H9 (cell line): Measurements from ENCODE around the gene FKRP. TPM values are rescaled to one million over a fixed set of nuclear protein-coding genes. Genes with fewer than 3 reads are reported as not detected.

Source experiments
- DNase-seq: peaks from one replicate; pipeline ENCODE4 v3.0.0-alpha.2; 2017
- H2AFZ ChIP-seq: one replicate; pipeline ENCODE4 v1.6.1; 2013; ENCODE audit warnings: mild to moderate bottlenecking, low read length, control low read depth, moderate library complexity
- H2AK5ac ChIP-seq: 2 replicates; pipeline ENCODE4 v1.6.1; 2013; ENCODE audit warnings: low read length, control low read depth, mixed read lengths; ENCODE audit not compliant: insufficient read length
- H2BK120ac ChIP-seq: one replicate; pipeline ENCODE4 v1.6.1; 2013; ENCODE audit warnings: low read depth, mild to moderate bottlenecking, low read length, control low read depth, inconsistent platforms; ENCODE audit not compliant: poor library complexity, severe bottlenecking
- H2BK12ac ChIP-seq: 2 replicates; pipeline ENCODE4 v1.6.1; 2013; ENCODE audit warnings: low read length, control low read depth, mixed read lengths, low read depth; ENCODE audit not compliant: insufficient read length
- H2BK15ac ChIP-seq: 2 replicates; pipeline ENCODE4 v1.6.1; 2013; ENCODE audit warnings: low read depth, low read length, control low read depth
- H2BK20ac ChIP-seq: one replicate; pipeline ENCODE4 v1.6.1; 2013; ENCODE audit warnings: low read depth, mild to moderate bottlenecking, low read length, control low read depth, inconsistent platforms; ENCODE audit not compliant: poor library complexity, severe bottlenecking
- H2BK5ac ChIP-seq: 2 replicates; pipeline ENCODE4 v1.6.1; 2013; ENCODE audit warnings: low read length, control low read depth, mixed read lengths; ENCODE audit not compliant: insufficient read length
- H3K14ac ChIP-seq: 2 replicates; pipeline ENCODE4 v1.6.1; 2013; ENCODE audit warnings: low read length, control low read depth; ENCODE audit not compliant: insufficient read depth
- H3K18ac ChIP-seq: 2 replicates; pipeline ENCODE4 v1.6.1; 2013; ENCODE audit warnings: low read depth, mild to moderate bottlenecking, mixed read lengths, low read length, control low read depth; ENCODE audit not compliant: insufficient read length
- H3K23ac ChIP-seq: 2 replicates; pipeline ENCODE4 v1.6.1; 2013; ENCODE audit warnings: low read length, control low read depth, mixed read lengths, low read depth; ENCODE audit not compliant: insufficient read length
- H3K23me2 ChIP-seq: 2 replicates; pipeline ENCODE4 v1.6.1; 2013; ENCODE audit warnings: low read depth, mild to moderate bottlenecking, mixed read lengths, low read length, control low read depth; ENCODE audit not compliant: insufficient read length, poor library complexity, severe bottlenecking
- H3K27ac ChIP-seq: 2 replicates; pipeline ENCODE4 v1.5.1; 2013; ENCODE audit warnings: low read length, control low read depth, mixed read lengths, low read depth; ENCODE audit not compliant: insufficient read length
- H3K27me3 ChIP-seq: 2 replicates; pipeline ENCODE4 v1.6.1; 2013; ENCODE audit warnings: low read length, control low read depth, inconsistent platforms; ENCODE audit not compliant: insufficient read depth
- H3K4ac ChIP-seq: 2 replicates; pipeline ENCODE4 v1.6.1; 2013; ENCODE audit warnings: low read depth, mild to moderate bottlenecking, control low read depth, inconsistent platforms, low read length, moderate library complexity
- H3K4me1 ChIP-seq: 2 replicates; pipeline ENCODE4 v1.6.1; 2013; ENCODE audit warnings: low read length, control low read depth, inconsistent platforms; ENCODE audit not compliant: insufficient read depth
- H3K4me2 ChIP-seq: 2 replicates; pipeline ENCODE4 v1.6.1; 2013; ENCODE audit warnings: low read length, control low read depth, mixed read lengths; ENCODE audit not compliant: insufficient read length, insufficient read depth
- H3K56ac ChIP-seq: 2 replicates; pipeline ENCODE4 v1.6.1; 2013; ENCODE audit warnings: low read depth, mild to moderate bottlenecking, mixed read lengths, low read length, control low read depth; ENCODE audit not compliant: insufficient read length
- H3K79me1 ChIP-seq: 2 replicates; pipeline ENCODE4 v1.6.1; 2013; ENCODE audit warnings: low read depth, mild to moderate bottlenecking, moderate library complexity, low read length, control low read depth, inconsistent platforms; ENCODE audit not compliant: insufficient read depth, poor library complexity, severe bottlenecking
- H3K79me2 ChIP-seq: 2 replicates; pipeline ENCODE4 v1.6.1; 2013; ENCODE audit warnings: low read length, control low read depth, inconsistent platforms; ENCODE audit not compliant: insufficient read depth
- H3K9ac ChIP-seq: 2 replicates; pipeline ENCODE4 v1.6.1; 2013; ENCODE audit warnings: low read length, control low read depth, mixed read lengths; ENCODE audit not compliant: insufficient read length; ENCODE audit errors: extremely low read depth
- H3K9me3 ChIP-seq: one replicate; pipeline ENCODE4 v1.6.1; 2013; ENCODE audit warnings: low read depth, low read length, inconsistent platforms; ENCODE audit not compliant: control insufficient read depth
- H3T11ph ChIP-seq: one replicate; pipeline ENCODE4 v1.6.1; 2013; ENCODE audit warnings: mild to moderate bottlenecking, low read length, control low read depth, inconsistent platforms
- H4K20me1 ChIP-seq: one replicate; pipeline ENCODE4 v1.6.1; 2013; ENCODE audit not compliant: control insufficient read depth, insufficient read length, insufficient read depth
- H4K5ac ChIP-seq: 2 replicates; pipeline ENCODE4 v1.6.1; 2013; ENCODE audit warnings: low read depth, mild to moderate bottlenecking, mixed read lengths, low read length, control low read depth; ENCODE audit not compliant: insufficient read length
- H4K8ac ChIP-seq: replicated peaks from 2 replicates; pipeline ENCODE4 v1.6.1; 2013; ENCODE audit warnings: low read length, control low read depth, mixed read lengths, low read depth; ENCODE audit not compliant: insufficient read length
- H4K91ac ChIP-seq: 2 replicates; pipeline ENCODE4 v1.6.1; 2013; ENCODE audit warnings: low read depth, mild to moderate bottlenecking, moderate library complexity, mixed read lengths, low read length, control low read depth; ENCODE audit not compliant: insufficient read length
- H3K27ac Mint-ChIP-seq, 3 experiments: 2 replicates in 2 of 3; 3 replicates in 1 of 3; pipeline ENCODE4 v1.8.0; 2020 to 2021; ENCODE audit warnings: mixed read lengths in 3 of 3, mild to moderate bottlenecking in 1 of 3, moderate library complexity in 1 of 3
- H3K27me3 Mint-ChIP-seq: 2 replicates; pipeline ENCODE4 v1.8.0; 2021; ENCODE audit warnings: low read depth, mild to moderate bottlenecking, moderate library complexity, mixed read lengths
- H3K36me3 Mint-ChIP-seq, 3 experiments: 2 replicates in 2 of 3; 3 replicates in 1 of 3; pipeline ENCODE4 v1.8.0; 2020 to 2021; ENCODE audit warnings: low read depth in 3 of 3, mixed read lengths in 3 of 3; ENCODE audit not compliant: insufficient read depth in 1 of 3
- H3K4me1 Mint-ChIP-seq, 2 experiments: 2 replicates each; pipeline ENCODE4 v1.8.0; 2020; ENCODE audit warnings: mixed read lengths in 2 of 2
- H3K4me3 Mint-ChIP-seq, 2 experiments: 2 replicates in 1 of 2; 3 replicates in 1 of 2; pipeline ENCODE4 v1.8.0; 2020 to 2021; ENCODE audit warnings: mild to moderate bottlenecking in 2 of 2, mixed read lengths in 2 of 2, moderate library complexity in 1 of 2
- H3K9me3 Mint-ChIP-seq, 2 experiments: 2 replicates in 1 of 2; 3 replicates in 1 of 2; pipeline ENCODE4 v1.8.0; 2020; ENCODE audit warnings: mild to moderate bottlenecking in 2 of 2, mixed read lengths in 2 of 2, moderate library complexity in 1 of 2
- WGBS: extraction: QIAGEN DNeasy Blood & Tissue Kit; methylation state at CpG from one replicate; pipeline ENCODE4 v1.1.7; 2013; ENCODE audit warnings: missing lambda C conversion rate, low lambda C conversion rate, mixed read lengths; ENCODE audit not compliant: insufficient read length; ENCODE audit errors: extremely low coverage; 5-methylcytosine and 5-hydroxymethylcytosine counted together
- total RNA-seq: library from RNA; stranded (reverse); gene quantifications from 2 replicates; pipeline ENCODE4 v1.2.1, GENCODE V29; 2021
- TF ChIP-seq, protein P1 (sequence below): fragments of 200-600 bp; sonication (generic); conservative IDR thresholded peaks from 3 replicates; pipeline ENCODE4 v1.8.0; 2021; ENCODE audit warnings: antibody characterized with exemption, mild to moderate bottlenecking

Gene FKRP
- total RNA-seq, 1 experiment from 2014 or later: 42.2 TPM

DNA sequence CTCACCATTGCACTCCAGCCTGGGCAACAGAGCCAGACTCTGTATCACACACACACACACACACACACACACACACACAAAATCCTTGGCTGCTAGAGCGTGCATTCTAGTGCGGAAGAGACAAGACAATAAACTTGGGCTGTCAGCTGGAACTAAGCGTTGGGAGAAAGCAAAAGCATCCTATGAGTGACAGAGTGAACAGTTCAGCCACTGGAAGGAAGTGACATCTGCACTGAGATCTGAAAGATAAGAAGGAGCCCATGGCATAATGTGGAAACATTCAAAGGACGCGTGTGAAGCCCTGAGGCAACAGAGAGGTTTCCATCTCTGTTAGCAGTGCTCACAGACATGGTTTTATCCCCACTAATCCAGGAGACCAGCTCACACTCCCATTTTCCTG, 46.1 kb downstream of the FKRP start:
- Histone ChIP-seq H3K9ac (no peak overlapping the region), H3K4me1 (no peaks in the 10 kb centered on the region; the same call in 1 of the 2 replicates), H4K20me1 (no peaks in the 10 kb centered on the region), H3K56ac (no peak overlapping the region), H3K79me2 (peaks cover 8% of the 10 kb centered on the region; the same call in 1 of the 2 replicates), H4K8ac (no peak overlapping the region), H3K18ac (no peak overlapping the region), H2BK120ac (no peak overlapping the region), H3K79me1 (no peaks in the 10 kb centered on the region), H2BK12ac (no peak overlapping the region), H2BK20ac (no peak overlapping the region), H3K4me2 (no peak overlapping the region), H4K5ac (no peak overlapping the region), H3K9me3 (no peaks in the 10 kb centered on the region), H3K23me2 (peaks cover 3% of the 10 kb centered on the region), H4K91ac (no peak overlapping the region), H3K4ac (no peak overlapping the region), H2BK15ac (no peak overlapping the region), H3K23ac (no peak overlapping the region), H3T11ph (no peak overlapping the region), H2AK5ac (no peak overlapping the region), H2AFZ (no peak overlapping the region), H2BK5ac (no peak overlapping the region), H3K27ac (no peak overlapping the region), H3K14ac (no peak overlapping the region), H3K27me3 (no peaks in the 10 kb centered on the region; the same call in 1 of the 2 replicates)
- no peak for DNase-seq
- Mint-ChIP-seq H3K4me3 (peak overlapping the region in 1 of 2 experiments; percentile 18; a peak in 1 of 5 replicates), H3K36me3 (peaks cover 0 to 3% (median 3%) of the 10 kb centered on the region in 3 experiments; a peak in 5 of 7 replicates), H3K27me3 (peaks cover 20% of the 10 kb centered on the region), H3K9me3 (no peaks in the 10 kb centered on the region; a peak in 1 of 5 replicates), H3K4me1 (peaks cover 0 to 7% of the 10 kb centered on the region in 2 experiments; a peak in 2 of 4 replicates), H3K27ac (no peak overlapping the region)
- no CpG with 5 or more reads among the region's 5 CpGs for WGBS
- TF ChIP-seq, protein P1, sequence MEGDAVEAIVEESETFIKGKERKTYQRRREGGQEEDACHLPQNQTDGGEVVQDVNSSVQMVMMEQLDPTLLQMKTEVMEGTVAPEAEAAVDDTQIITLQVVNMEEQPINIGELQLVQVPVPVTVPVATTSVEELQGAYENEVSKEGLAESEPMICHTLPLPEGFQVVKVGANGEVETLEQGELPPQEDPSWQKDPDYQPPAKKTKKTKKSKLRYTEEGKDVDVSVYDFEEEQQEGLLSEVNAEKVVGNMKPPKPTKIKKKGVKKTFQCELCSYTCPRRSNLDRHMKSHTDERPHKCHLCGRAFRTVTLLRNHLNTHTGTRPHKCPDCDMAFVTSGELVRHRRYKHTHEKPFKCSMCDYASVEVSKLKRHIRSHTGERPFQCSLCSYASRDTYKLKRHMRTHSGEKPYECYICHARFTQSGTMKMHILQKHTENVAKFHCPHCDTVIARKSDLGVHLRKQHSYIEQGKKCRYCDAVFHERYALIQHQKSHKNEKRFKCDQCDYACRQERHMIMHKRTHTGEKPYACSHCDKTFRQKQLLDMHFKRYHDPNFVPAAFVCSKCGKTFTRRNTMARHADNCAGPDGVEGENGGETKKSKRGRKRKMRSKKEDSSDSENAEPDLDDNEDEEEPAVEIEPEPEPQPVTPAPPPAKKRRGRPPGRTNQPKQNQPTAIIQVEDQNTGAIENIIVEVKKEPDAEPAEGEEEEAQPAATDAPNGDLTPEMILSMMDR: no peak
